ENCODE data around the gene ARHGAP11B. TPM values are rescaled to one million over a fixed set of nuclear protein-coding genes. Genes with fewer than 3 reads are reported as not detected.
"Not testable (repeated sequence)": the region's sequence is repeated elsewhere in the genome, so short reads cannot be mapped to it uniquely, and the experiment has no call there.

Gene ARHGAP11B

GRCh38 chr15:30675126-30675525 lies 49.2 kb downstream of the ARHGAP11B start:
- intact Hi-C loops (cut with DNase I): no loop called here
- Histone ChIP-seq H3K9me3 (no peaks in the 10 kb centered on the region), H3K27ac (no peak overlapping the region), H3K4me3 (no peak overlapping the region), H3K27me3 (no peaks in the 10 kb centered on the region), H3K36me3 (no peaks in the 10 kb centered on the region), H3K4me1 (no peaks in the 10 kb centered on the region)
- TF ChIP-seq CTCF (IDR thresholded peaks at IDR 0.05) (no peak), POLR2A (IDR thresholded peaks at IDR 0.05) (no peak)
- no peak for DNase-seq (ENCODE audit: extremely low spot score in 2 of 2)

DNA sequence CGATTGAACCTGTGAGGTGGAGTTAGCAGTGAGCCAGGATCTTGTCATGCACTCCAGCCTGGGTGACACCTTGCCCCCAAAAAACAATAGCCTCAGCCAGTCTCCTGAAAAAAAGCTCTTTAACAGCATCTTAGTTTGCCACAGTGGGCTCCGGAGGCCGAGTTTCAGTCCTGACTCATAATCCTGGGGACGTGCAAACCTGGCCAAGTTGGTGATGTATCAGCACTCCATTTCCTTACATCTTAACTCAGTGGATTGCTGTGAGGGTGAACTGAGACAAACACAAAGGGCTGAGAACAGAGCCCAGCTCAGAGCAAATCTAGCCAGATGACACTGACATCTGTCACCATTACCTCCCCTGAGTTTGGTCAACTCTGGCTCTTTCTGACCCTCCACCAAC lies 50.0 kb downstream of the ARHGAP11B start:
- H3K4me1 ChIP-seq; DNase-seq (ENCODE audit: extremely low spot score in 2 of 2); H3K4me3 ChIP-seq; H3K9me3 ChIP-seq; H3K27ac ChIP-seq; intact Hi-C loops (cut with DNase I); H3K27me3 ChIP-seq; H3K36me3 ChIP-seq: not testable (repeated sequence)

- H3K4me1 ChIP-seq; H3K36me3 ChIP-seq; H3K27ac ChIP-seq; H3K27me3 ChIP-seq; H3K9me3 ChIP-seq; intact Hi-C loops (cut with DNase I); DNase-seq (ENCODE audit: extremely low spot score in 2 of 2); H3K4me3 ChIP-seq: not testable (repeated sequence)
Measured at GRCh38 chr15:30680997-30681396, 55.1 kb downstream of the ARHGAP11B start.

DNA sequence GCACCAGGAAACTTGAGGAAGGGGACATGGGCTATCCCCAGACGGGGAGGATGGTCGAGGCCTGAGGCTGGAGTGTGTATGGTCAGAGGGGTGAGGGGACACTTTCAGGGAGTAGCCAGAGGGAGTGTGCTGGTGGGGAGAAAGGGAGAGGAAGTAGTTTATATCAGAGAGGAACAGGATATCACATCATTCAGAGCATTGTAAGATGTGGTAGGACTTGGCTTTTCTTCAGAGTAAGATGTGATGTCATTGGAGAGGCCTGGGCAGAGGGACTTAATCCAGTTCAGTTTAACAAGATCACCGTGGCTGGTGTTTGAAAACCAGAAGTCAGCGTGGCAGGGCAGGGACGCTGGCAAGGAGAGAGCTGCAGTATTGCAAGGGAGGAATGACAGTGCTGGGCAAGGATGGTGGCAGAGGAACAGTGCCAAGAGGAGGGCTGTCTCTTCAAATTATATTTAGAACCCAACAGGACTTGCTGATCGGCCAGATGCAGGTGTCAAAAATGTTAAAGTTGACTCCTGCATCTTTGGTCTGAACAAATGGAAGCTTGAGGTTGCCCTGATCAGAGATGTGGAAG lies 59.9 kb downstream of the ARHGAP11B start:
- H3K27me3 ChIP-seq; H3K4me1 ChIP-seq; intact Hi-C loops (cut with DNase I); H3K9me3 ChIP-seq; H3K36me3 ChIP-seq; H3K4me3 ChIP-seq; H3K27ac ChIP-seq; DNase-seq (ENCODE audit: extremely low spot score in 2 of 2): not testable (repeated sequence)

GRCh38 chr15:30686651-30687050 lies 60.7 kb downstream of the ARHGAP11B start:
- H3K27ac ChIP-seq; H3K4me1 ChIP-seq; DNase-seq (ENCODE audit: extremely low spot score in 2 of 2); H3K27me3 ChIP-seq; intact Hi-C loops (cut with DNase I); H3K36me3 ChIP-seq; H3K9me3 ChIP-seq; H3K4me3 ChIP-seq: not testable (repeated sequence)

Small RNA genes within 50 kb of the gene (small RNA-seq; reads per million reads assigned to genes)
- gene RF00019: not detected
- not detected for gene RF00096
- gene RN7SL628P: not detected

Other genes with a start within 250 kb of the ARHGAP11B start
- not detected for gene CHRFAM7A, start 232.6 kb upstream of the ARHGAP11B start, total RNA-seq
- 3.2 TPM for gene GOLGA8R, start 211.9 kb upstream of the ARHGAP11B start, total RNA-seq
- 2.7 TPM for gene GOLGA8Q, start 74.1 kb upstream of the ARHGAP11B start, total RNA-seq
- not detected for gene GOLGA8H, start 22.1 kb upstream of the ARHGAP11B start, total RNA-seq